Fibroblast of peridontal ligament (primary cell): ENCODE measurements around the gene DNAH8.

ENCODE experiments used
- DNase-seq: peaks from one replicate; pipeline ENCODE4 v3.0.0-alpha.2; 2010; ENCODE audit errors: extremely low read depth

DNAH8 gene

GRCh38 chr6:38797391-38797790 lies 82.3 kb downstream of the DNAH8 start:
- DNase-seq: no peak

- DNase-seq: no peak
These were observed 84.5 kb downstream of the DNAH8 start for GRCh38 chr6:38799529-38800184.

GRCh38 chr6:38801305-38801704 lies 86.2 kb downstream of the DNAH8 start:
- DNase-seq: no peak

- DNase-seq: no peak
These were observed 87.4 kb downstream of the DNAH8 start for GRCh38 chr6:38802497-38802896.

- DNase-seq: no peak
These were observed 88.0 kb downstream of the DNAH8 start for GRCh38 chr6:38803129-38803528.

GRCh38 chr6:38804358-38804757 lies 89.2 kb downstream of the DNAH8 start:
- no peak for DNase-seq

- DNase-seq: peak; percentile 10
These were observed 90.1 kb downstream of the DNAH8 start for GRCh38 chr6:38805127-38805655.

- no peak for DNase-seq
These were observed 90.6 kb downstream of the DNAH8 start for GRCh38 chr6:38805692-38806091.

- no peak for DNase-seq
These were observed 91.2 kb downstream of the DNAH8 start for GRCh38 chr6:38806271-38806670.

GRCh38 chr6:38806833-38807232 lies 91.7 kb downstream of the DNAH8 start:
- no peak for DNase-seq

GRCh38 chr6:38808039-38808438 lies 92.9 kb downstream of the DNAH8 start:
- no peak for DNase-seq

- DNase-seq: peak; percentile 15
These were observed 98.1 kb downstream of the DNAH8 start for GRCh38 chr6:38813041-38813823.

- DNase-seq: no peak
These were observed 99.7 kb downstream of the DNAH8 start for GRCh38 chr6:38814761-38815160.

- no peak for DNase-seq
These were observed 100.1 kb downstream of the DNAH8 start for GRCh38 chr6:38815250-38815649.

- DNase-seq: no peak
These were observed 103.6 kb downstream of the DNAH8 start for GRCh38 chr6:38818691-38819090.

GRCh38 chr6:38822963-38823362 lies 107.9 kb downstream of the DNAH8 start:
- no peak for DNase-seq

- DNase-seq: no peak
These were observed 109.3 kb downstream of the DNAH8 start for GRCh38 chr6:38824243-38824894.

GRCh38 chr6:38827024-38827423 lies 111.9 kb downstream of the DNAH8 start:
- no peak for DNase-seq

GRCh38 chr6:38831865-38832264 lies 116.8 kb downstream of the DNAH8 start:
- no peak for DNase-seq

GRCh38 chr6:38833320-38833719 lies 118.2 kb downstream of the DNAH8 start:
- no peak for DNase-seq

GRCh38 chr6:38836585-38836984 lies 121.5 kb downstream of the DNAH8 start:
- DNase-seq: no peak

GRCh38 chr6:38837101-38837500 lies 122.0 kb downstream of the DNAH8 start:
- no peak for DNase-seq

GRCh38 chr6:38843798-38844197 lies 128.7 kb downstream of the DNAH8 start:
- DNase-seq: no peak
